ENCODE data around the gene PNRC1.

DNA sequence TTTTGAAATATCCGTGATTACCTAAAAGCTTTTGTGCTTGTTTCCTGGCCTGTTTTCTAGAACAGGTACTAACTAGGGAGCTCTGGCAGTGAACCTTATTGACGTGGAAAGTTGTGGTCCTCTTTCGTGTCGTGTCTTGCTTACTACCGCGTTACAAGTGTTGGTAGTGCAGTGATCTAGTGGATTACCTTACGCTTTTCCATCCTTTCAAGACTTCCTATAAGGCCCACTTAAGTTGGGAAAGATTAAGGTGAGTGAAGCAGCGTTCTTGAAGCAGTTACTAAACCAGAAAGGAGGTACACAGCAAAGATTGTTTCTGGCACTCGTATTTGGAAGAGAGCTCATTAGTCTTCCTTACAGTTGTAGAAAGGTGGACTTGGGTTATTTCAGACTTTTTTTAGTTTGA is 1.9 kb downstream of the PNRC1 start:
- TF ChIP-seq CTCF (IDR thresholded peaks at IDR 0.05; ENCODE audit: insufficient read depth, low read length) (no peak), POLR2AphosphoS5 (IDR thresholded peaks at IDR 0.05; ENCODE audit: low read depth) (no peak), GABPA (IDR thresholded peaks at IDR 0.05; ENCODE audit: low read depth) (no peak), SPI1 (IDR thresholded peaks at IDR 0.05; ENCODE audit: borderline replicate concordance, low read depth) (no peak)
- TF ChIP-seq, protein P1, sequence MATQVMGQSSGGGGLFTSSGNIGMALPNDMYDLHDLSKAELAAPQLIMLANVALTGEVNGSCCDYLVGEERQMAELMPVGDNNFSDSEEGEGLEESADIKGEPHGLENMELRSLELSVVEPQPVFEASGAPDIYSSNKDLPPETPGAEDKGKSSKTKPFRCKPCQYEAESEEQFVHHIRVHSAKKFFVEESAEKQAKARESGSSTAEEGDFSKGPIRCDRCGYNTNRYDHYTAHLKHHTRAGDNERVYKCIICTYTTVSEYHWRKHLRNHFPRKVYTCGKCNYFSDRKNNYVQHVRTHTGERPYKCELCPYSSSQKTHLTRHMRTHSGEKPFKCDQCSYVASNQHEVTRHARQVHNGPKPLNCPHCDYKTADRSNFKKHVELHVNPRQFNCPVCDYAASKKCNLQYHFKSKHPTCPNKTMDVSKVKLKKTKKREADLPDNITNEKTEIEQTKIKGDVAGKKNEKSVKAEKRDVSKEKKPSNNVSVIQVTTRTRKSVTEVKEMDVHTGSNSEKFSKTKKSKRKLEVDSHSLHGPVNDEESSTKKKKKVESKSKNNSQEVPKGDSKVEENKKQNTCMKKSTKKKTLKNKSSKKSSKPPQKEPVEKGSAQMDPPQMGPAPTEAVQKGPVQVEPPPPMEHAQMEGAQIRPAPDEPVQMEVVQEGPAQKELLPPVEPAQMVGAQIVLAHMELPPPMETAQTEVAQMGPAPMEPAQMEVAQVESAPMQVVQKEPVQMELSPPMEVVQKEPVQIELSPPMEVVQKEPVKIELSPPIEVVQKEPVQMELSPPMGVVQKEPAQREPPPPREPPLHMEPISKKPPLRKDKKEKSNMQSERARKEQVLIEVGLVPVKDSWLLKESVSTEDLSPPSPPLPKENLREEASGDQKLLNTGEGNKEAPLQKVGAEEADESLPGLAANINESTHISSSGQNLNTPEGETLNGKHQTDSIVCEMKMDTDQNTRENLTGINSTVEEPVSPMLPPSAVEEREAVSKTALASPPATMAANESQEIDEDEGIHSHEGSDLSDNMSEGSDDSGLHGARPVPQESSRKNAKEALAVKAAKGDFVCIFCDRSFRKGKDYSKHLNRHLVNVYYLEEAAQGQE (IDR thresholded peaks at IDR 0.05; ENCODE audit: insufficient replicate concordance, low read depth) = no peak

Measured in HL-60 (cell line).